Hepatocyte (in vitro differentiated cells): ENCODE measurements around the gene BSDC1.

Source experiments
- CTCF ChIP-seq: fragments of 200-600 bp; sonication (generic); IDR thresholded peaks from 2 replicates; pipeline ENCODE4 v1.5.1; 2016; ENCODE audit warnings: antibody characterized with exemption, mild to moderate bottlenecking; ENCODE audit not compliant: poor library complexity
- EZH2 ChIP-seq: fragments of 200-600 bp; sonication (generic); IDR thresholded peaks from 2 replicates; pipeline ENCODE4 v1.6.1; 2016; ENCODE audit warnings: antibody characterized with exemption, mild to moderate bottlenecking, borderline replicate concordance

GRCh38 chr1:32364836-32365235 lies 29.4 kb downstream of the BSDC1 start:
- TF ChIP-seq CTCF, result no peak
- TF ChIP-seq EZH2, result no peak
